ENCODE data around the gene PPP2R2D. TPM values are rescaled to one million over a fixed set of nuclear protein-coding genes. Genes with fewer than 3 reads are reported as not detected.
"Not testable (repeated sequence)": the region's sequence is repeated elsewhere in the genome, so short reads cannot be mapped to it uniquely, and the experiment has no call there.

Gene PPP2R2D
- total RNA-seq, 1 experiment from 2014 or later, result 35.3 TPM

GRCh38 chr10:131907679-131908078 is 6.9 kb downstream of the PPP2R2D start:
- DNase-seq (ENCODE audit: low read depth), result no peak

GRCh38 chr10:131908151-131908550 is 7.3 kb downstream of the PPP2R2D start:
- no peak for DNase-seq (ENCODE audit: low read depth)

- no peak for DNase-seq (ENCODE audit: low read depth)
These were observed 8.4 kb downstream of the PPP2R2D start for GRCh38 chr10:131909014-131909808.

- DNase-seq (ENCODE audit: low read depth), result no peak
These were observed 9.1 kb downstream of the PPP2R2D start for GRCh38 chr10:131909929-131910328.

- DNase-seq (ENCODE audit: low read depth), result no peak
These were observed 10.0 kb downstream of the PPP2R2D start for GRCh38 chr10:131910663-131911314.

GRCh38 chr10:131911451-131911850 is 10.6 kb downstream of the PPP2R2D start:
- no peak for DNase-seq (ENCODE audit: low read depth)

GRCh38 chr10:131912620-131913019 is 11.8 kb downstream of the PPP2R2D start:
- no peak for DNase-seq (ENCODE audit: low read depth)

- no peak for DNase-seq (ENCODE audit: low read depth)
These were observed 14.7 kb downstream of the PPP2R2D start for GRCh38 chr10:131915484-131915883.

- DNase-seq (ENCODE audit: low read depth), result no peak
These were observed 15.4 kb downstream of the PPP2R2D start for GRCh38 chr10:131915990-131916766.

GRCh38 chr10:131916767-131917160 is 16.0 kb downstream of the PPP2R2D start:
- not testable (repeated sequence) for DNase-seq (ENCODE audit: low read depth)

GRCh38 chr10:131917496-131917895 is 16.7 kb downstream of the PPP2R2D start:
- not testable (repeated sequence) for DNase-seq (ENCODE audit: low read depth)

GRCh38 chr10:131919461-131919860 is 18.7 kb downstream of the PPP2R2D start:
- not testable (repeated sequence) for DNase-seq (ENCODE audit: low read depth)

- no peak for DNase-seq (ENCODE audit: low read depth)
These were observed 19.3 kb downstream of the PPP2R2D start for GRCh38 chr10:131920151-131920550.

- DNase-seq (ENCODE audit: low read depth), result no peak
These were observed 19.9 kb downstream of the PPP2R2D start for GRCh38 chr10:131920693-131921092.

- no peak for DNase-seq (ENCODE audit: low read depth)
These were observed 20.4 kb downstream of the PPP2R2D start for GRCh38 chr10:131921184-131921583.

GRCh38 chr10:131923038-131923756 is 22.4 kb downstream of the PPP2R2D start:
- no peak for DNase-seq (ENCODE audit: low read depth)

- no peak for DNase-seq (ENCODE audit: low read depth)
These were observed 24.3 kb downstream of the PPP2R2D start for GRCh38 chr10:131925011-131925649.

- DNase-seq (ENCODE audit: low read depth), result no peak
These were observed 24.9 kb downstream of the PPP2R2D start for GRCh38 chr10:131925716-131926115.

- no peak for DNase-seq (ENCODE audit: low read depth)
These were observed 25.4 kb downstream of the PPP2R2D start for GRCh38 chr10:131926253-131926652.

GRCh38 chr10:131926743-131927595 is 26.2 kb downstream of the PPP2R2D start:
- DNase-seq (ENCODE audit: low read depth), result no peak
